ENCODE results near the gene CCRL2. TPM values are rescaled to one million over a fixed set of nuclear protein-coding genes. Genes with fewer than 3 reads are reported as not detected.

The CCRL2 gene
- total RNA-seq, 1 donor from 2014 or later = not detected

DNA sequence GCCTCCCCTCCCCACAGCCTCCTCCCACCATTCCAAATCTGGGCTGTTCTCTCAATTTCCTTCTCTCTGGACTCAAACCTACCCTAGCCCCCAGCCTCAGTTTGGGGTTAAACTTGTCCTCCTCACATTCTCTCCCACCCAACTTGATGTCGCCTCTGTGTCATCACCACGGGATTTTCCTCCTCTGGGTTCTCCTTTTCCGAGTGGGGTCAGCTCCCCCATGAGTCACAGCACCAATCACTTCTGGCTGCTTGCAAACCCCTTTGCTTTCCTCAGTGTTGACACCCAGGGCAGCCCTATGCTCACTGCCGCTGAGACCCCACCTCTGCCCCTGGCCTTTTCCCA is 644 bp upstream of the CCRL2 start:
- Mint-ChIP-seq H3K36me3 (ENCODE audit: unreplicated experiment) (no peaks in the 10 kb centered on the region), H3K9me3 (ENCODE audit: unreplicated experiment) (peaks cover 4% of the 10 kb centered on the region), H3K27me3 (ENCODE audit: unreplicated experiment) (no peaks in the 10 kb centered on the region), H3K4me3 (ENCODE audit: unreplicated experiment) (no peak overlapping the region), H3K4me1 (ENCODE audit: unreplicated experiment) (peaks cover 34% of the 10 kb centered on the region), H3K27ac (ENCODE audit: unreplicated experiment) (peak overlapping the region; percentile 75)
- DNase-seq (ENCODE audit: extremely low spot score, unreplicated experiment) = no peak
- TF ChIP-seq, protein P1, sequence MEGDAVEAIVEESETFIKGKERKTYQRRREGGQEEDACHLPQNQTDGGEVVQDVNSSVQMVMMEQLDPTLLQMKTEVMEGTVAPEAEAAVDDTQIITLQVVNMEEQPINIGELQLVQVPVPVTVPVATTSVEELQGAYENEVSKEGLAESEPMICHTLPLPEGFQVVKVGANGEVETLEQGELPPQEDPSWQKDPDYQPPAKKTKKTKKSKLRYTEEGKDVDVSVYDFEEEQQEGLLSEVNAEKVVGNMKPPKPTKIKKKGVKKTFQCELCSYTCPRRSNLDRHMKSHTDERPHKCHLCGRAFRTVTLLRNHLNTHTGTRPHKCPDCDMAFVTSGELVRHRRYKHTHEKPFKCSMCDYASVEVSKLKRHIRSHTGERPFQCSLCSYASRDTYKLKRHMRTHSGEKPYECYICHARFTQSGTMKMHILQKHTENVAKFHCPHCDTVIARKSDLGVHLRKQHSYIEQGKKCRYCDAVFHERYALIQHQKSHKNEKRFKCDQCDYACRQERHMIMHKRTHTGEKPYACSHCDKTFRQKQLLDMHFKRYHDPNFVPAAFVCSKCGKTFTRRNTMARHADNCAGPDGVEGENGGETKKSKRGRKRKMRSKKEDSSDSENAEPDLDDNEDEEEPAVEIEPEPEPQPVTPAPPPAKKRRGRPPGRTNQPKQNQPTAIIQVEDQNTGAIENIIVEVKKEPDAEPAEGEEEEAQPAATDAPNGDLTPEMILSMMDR (IDR thresholded peaks at IDR 0.05) = no peak

DNA sequence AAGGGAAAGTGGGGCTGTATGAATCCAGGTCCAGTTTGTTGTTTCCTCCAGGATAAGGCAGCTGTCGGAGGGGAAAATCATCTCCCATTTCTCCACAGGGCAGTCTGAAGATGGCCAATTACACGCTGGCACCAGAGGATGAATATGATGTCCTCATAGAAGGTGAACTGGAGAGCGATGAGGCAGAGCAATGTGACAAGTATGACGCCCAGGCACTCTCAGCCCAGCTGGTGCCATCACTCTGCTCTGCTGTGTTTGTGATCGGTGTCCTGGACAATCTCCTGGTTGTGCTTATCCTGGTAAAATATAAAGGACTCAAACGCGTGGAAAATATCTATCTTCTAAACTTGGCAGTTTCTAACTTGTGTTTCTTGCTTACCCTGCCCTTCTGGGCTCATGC is 911 bp downstream of the CCRL2 start:
- H3K36me3 Mint-ChIP-seq (ENCODE audit: unreplicated experiment) = no peaks in the 10 kb centered on the region
- no peak overlapping the region for H3K27ac Mint-ChIP-seq (ENCODE audit: unreplicated experiment)
- TF ChIP-seq, protein P1 (IDR thresholded peaks at IDR 0.05) = no peak
- peaks cover 38% of the 10 kb centered on the region for H3K4me1 Mint-ChIP-seq (ENCODE audit: unreplicated experiment)
- no peak for DNase-seq (ENCODE audit: extremely low spot score, unreplicated experiment)
- no peak overlapping the region for H3K4me3 Mint-ChIP-seq (ENCODE audit: unreplicated experiment)
- peaks cover 2% of the 10 kb centered on the region for H3K9me3 Mint-ChIP-seq (ENCODE audit: unreplicated experiment)
- H3K27me3 Mint-ChIP-seq (ENCODE audit: unreplicated experiment) = no peaks in the 10 kb centered on the region

DNA sequence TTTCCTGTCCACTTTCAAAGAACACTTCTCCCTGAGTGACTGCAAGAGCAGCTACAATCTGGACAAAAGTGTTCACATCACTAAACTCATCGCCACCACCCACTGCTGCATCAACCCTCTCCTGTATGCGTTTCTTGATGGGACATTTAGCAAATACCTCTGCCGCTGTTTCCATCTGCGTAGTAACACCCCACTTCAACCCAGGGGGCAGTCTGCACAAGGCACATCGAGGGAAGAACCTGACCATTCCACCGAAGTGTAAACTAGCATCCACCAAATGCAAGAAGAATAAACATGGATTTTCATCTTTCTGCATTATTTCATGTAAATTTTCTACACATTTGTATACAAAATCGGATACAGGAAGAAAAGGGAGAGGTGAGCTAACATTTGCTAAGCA is 1.8 kb downstream of the CCRL2 start:
- H3K27me3 Mint-ChIP-seq (ENCODE audit: unreplicated experiment) = no peaks in the 10 kb centered on the region
- H3K36me3 Mint-ChIP-seq (ENCODE audit: unreplicated experiment) = no peaks in the 10 kb centered on the region
- no peak overlapping the region for H3K4me3 Mint-ChIP-seq (ENCODE audit: unreplicated experiment)
- no peak for DNase-seq (ENCODE audit: extremely low spot score, unreplicated experiment)
- TF ChIP-seq, protein P1 (IDR thresholded peaks at IDR 0.05) = no peak
- H3K9me3 Mint-ChIP-seq (ENCODE audit: unreplicated experiment) = no peaks in the 10 kb centered on the region
- peaks cover 36% of the 10 kb centered on the region for H3K4me1 Mint-ChIP-seq (ENCODE audit: unreplicated experiment)
- no peak overlapping the region for H3K27ac Mint-ChIP-seq (ENCODE audit: unreplicated experiment)

DNA sequence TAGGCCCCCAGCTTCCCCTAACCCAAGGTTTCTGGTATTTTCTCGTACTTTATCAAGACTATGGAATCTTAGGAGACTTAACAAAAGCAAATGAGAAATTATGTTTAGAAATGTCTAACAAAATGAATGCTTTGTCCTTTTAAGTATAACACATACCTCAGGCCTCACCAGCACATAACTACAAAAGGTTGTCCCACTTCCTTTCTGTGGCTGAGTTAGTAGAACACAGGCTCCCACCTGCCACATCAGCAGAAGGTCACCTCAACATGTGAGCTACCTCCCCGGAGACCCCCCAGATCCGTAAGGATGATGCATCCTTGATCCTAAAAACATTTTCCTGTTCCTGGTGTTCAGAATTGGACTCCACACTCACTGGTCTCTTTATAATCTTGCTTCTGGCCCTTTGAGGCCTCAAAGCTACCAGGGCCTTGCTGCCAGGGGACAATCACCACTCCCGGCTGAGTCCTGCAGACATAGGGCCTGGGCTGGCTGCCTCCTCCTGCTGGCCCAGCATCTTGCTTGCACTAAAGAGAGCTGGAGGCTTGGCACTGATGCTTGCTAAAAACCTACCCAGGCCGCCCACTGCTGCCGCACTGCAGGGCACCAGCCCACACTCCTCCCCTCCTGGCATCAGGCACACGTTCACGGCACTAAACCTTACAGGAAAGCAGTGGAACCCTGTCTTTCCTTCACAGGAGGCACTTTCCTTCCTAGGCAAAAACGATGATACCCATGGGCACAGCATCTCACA is 2.9 kb downstream of the CCRL2 start:
- Mint-ChIP-seq H3K9me3 (ENCODE audit: unreplicated experiment) (no peaks in the 10 kb centered on the region), H3K4me3 (ENCODE audit: unreplicated experiment) (no peak overlapping the region), H3K27ac (ENCODE audit: unreplicated experiment) (no peak overlapping the region), H3K27me3 (ENCODE audit: unreplicated experiment) (no peaks in the 10 kb centered on the region), H3K4me1 (ENCODE audit: unreplicated experiment) (peaks cover 35% of the 10 kb centered on the region), H3K36me3 (ENCODE audit: unreplicated experiment) (no peaks in the 10 kb centered on the region)
- TF ChIP-seq, protein P1 (IDR thresholded peaks at IDR 0.05) = no peak
- no peak for DNase-seq (ENCODE audit: extremely low spot score, unreplicated experiment)

DNA sequence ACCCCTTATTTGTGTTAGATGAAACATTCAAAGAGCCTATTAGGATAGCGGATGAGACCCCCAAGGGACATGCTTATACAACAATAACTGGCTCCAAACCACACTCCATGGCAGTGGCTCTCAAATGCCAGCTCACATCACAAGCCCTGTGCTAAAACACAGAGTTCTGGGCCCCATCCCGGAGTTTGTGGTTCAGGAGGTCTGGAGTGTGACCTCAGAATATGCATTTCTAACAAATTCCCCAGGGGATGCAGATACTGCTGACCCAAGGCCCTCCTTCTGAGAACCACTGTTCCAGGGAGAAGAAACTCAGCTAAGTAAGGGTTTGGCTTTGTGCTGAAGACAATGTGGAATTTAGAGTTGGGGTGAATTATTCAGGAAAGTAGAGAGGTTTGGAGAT is 3.6 kb downstream of the CCRL2 start:
- H3K4me3 Mint-ChIP-seq (ENCODE audit: unreplicated experiment) = no peak overlapping the region

More for the DNA sequence above, 3.6 kb downstream of the CCRL2 start:
- Mint-ChIP-seq H3K9me3 (ENCODE audit: unreplicated experiment) (no peaks in the 10 kb centered on the region), H3K27ac (ENCODE audit: unreplicated experiment) (no peak overlapping the region), H3K36me3 (ENCODE audit: unreplicated experiment) (no peaks in the 10 kb centered on the region), H3K27me3 (ENCODE audit: unreplicated experiment) (no peaks in the 10 kb centered on the region), H3K4me1 (ENCODE audit: unreplicated experiment) (peaks cover 28% of the 10 kb centered on the region)
- no peak for DNase-seq (ENCODE audit: extremely low spot score, unreplicated experiment)
- TF ChIP-seq, protein P1 (IDR thresholded peaks at IDR 0.05) = no peak

Data from osteocyte (in vitro differentiated cells).